Fibroblast of lung (primary cell): ENCODE measurements around the gene SMARCAL1.

Experiments used
- CTCF ChIP-seq, 2 donors: IDR thresholded peaks in 1 of 2; conservative IDR thresholded peaks in 1 of 2; 1 replicate in 1 of 2; 2 replicates in 1 of 2; pipeline ENCODE4 v1.5.1; 2011 to 2012; ENCODE audit warnings: low read length in 2 of 2, control low read depth in 1 of 2, inconsistent platforms in 1 of 2, low read depth in 1 of 2, mild to moderate bottlenecking in 1 of 2
- EZH2 ChIP-seq: IDR thresholded peaks from 2 replicates; pipeline ENCODE4 v1.5.1; 2012; ENCODE audit warnings: low read length, control low read depth, mild to moderate bottlenecking; ENCODE audit errors: missing control alignments

- no peak for TF ChIP-seq CTCF (conservative IDR thresholded peaks at IDR 0.05 in 1 of 2, IDR thresholded peaks at IDR 0.05 in 1 of 2; ENCODE audit: low read depth in 1 of 2, low read length in 2 of 2)
- TF ChIP-seq EZH2: no peak
Observed at GRCh38 chr2:216477283-216478035, 65.2 kb downstream of the SMARCAL1 start.
